ENCODE measurements around the gene FTO. TPM values are rescaled to one million over a fixed set of nuclear protein-coding genes. Genes with fewer than 3 reads are reported as not detected.

Gene FTO
- total RNA-seq, 1 experiment from 2014 or later: 78.3 TPM

DNA sequence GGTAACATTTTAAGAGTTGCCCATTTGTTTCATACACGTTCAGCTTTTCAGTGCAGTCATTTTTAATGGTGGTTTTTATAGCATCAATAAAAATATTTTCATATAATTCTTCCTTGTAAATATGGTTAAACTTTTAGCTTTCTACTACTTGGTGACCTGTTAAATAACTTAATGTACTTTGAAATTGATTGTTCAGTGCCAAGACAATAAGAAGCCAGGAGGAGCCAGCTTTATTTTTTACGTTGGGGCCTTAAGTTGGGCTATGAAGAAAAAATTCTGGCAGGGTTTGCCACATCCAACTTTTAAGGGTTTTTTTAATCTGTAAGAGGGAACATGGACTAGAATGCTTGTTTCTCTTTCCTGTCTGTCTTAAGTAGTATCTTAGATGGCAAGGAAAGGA is 284.2 kb downstream of the FTO start:
- peaks cover 9% of the 10 kb centered on the region for H3K4me1 ChIP-seq
- TF ChIP-seq, protein P1, sequence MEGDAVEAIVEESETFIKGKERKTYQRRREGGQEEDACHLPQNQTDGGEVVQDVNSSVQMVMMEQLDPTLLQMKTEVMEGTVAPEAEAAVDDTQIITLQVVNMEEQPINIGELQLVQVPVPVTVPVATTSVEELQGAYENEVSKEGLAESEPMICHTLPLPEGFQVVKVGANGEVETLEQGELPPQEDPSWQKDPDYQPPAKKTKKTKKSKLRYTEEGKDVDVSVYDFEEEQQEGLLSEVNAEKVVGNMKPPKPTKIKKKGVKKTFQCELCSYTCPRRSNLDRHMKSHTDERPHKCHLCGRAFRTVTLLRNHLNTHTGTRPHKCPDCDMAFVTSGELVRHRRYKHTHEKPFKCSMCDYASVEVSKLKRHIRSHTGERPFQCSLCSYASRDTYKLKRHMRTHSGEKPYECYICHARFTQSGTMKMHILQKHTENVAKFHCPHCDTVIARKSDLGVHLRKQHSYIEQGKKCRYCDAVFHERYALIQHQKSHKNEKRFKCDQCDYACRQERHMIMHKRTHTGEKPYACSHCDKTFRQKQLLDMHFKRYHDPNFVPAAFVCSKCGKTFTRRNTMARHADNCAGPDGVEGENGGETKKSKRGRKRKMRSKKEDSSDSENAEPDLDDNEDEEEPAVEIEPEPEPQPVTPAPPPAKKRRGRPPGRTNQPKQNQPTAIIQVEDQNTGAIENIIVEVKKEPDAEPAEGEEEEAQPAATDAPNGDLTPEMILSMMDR (IDR thresholded peaks at IDR 0.05; ENCODE audit: insufficient read depth in 1 of 2, low read depth in 1 of 2, low read length in 1 of 2, severe bottlenecking in 1 of 2, unreplicated experiment in 1 of 2): no peak
- ChIA-PET CTCF (no interaction called here), POLR2A (no interaction called here)
- Mint-ChIP-seq H3K9me3 (ENCODE audit: unreplicated experiment) (no peaks in the 10 kb centered on the region), H3K27ac (ENCODE audit: unreplicated experiment) (no peak overlapping the region), H3K27me3 (ENCODE audit: insufficient read depth, unreplicated experiment) (no peaks in the 10 kb centered on the region), H3K36me3 (ENCODE audit: insufficient read depth, unreplicated experiment) (no peaks in the 10 kb centered on the region), H3K4me3 (ENCODE audit: unreplicated experiment) (no peak overlapping the region), H3K4me1 (ENCODE audit: low read depth, unreplicated experiment) (no peaks in the 10 kb centered on the region)
- H3K27me3 ChIP-seq (replicated peaks; ENCODE audit: control insufficient read depth, insufficient read depth, low read length): no peaks in the 10 kb centered on the region
- H3K4me3 ChIP-seq (ENCODE audit: low read depth, low read length): no peak overlapping the region
- no peak for DNase-seq
- no peaks in the 10 kb centered on the region for H3K36me3 ChIP-seq (ENCODE audit: control insufficient read depth, insufficient read depth, low read length)
- intact Hi-C loops (cut with micrococcal nuclease; ENCODE audit: unreplicated experiment): no loop called here
- no peaks in the 10 kb centered on the region for H3K9me3 ChIP-seq
- no TSS peak for BruUV-seq (replicated peaks)

DNA sequence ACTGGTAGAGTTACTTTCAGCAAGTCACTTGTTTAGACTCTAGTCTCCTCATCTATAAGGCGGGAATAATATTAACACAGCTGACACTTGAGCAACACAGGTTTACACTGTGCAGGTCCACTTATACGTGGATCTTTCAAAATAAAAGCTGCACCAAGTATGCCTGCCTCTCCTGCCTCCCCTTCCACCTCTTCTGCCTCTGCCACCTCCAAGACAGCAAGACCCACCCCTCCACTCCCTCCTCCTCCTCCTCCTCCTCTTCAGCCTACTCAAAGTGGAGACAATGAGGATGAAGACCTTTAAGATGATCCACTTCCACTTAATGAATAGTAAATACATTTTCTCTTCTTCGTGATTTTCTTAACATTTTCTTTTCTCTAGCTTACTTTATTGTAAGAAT is 285.6 kb downstream of the FTO start:
- H3K36me3 ChIP-seq (ENCODE audit: control insufficient read depth, insufficient read depth, low read length): no peaks in the 10 kb centered on the region
- ChIA-PET CTCF (no interaction called here), POLR2A (no interaction called here)
- H3K9me3 ChIP-seq: no peaks in the 10 kb centered on the region
- Mint-ChIP-seq H3K27me3 (ENCODE audit: insufficient read depth, unreplicated experiment) (no peaks in the 10 kb centered on the region), H3K36me3 (ENCODE audit: insufficient read depth, unreplicated experiment) (no peaks in the 10 kb centered on the region), H3K27ac (ENCODE audit: unreplicated experiment) (no peak overlapping the region), H3K9me3 (ENCODE audit: unreplicated experiment) (no peaks in the 10 kb centered on the region), H3K4me3 (ENCODE audit: unreplicated experiment) (no peak overlapping the region), H3K4me1 (ENCODE audit: low read depth, unreplicated experiment) (no peaks in the 10 kb centered on the region)
- no TSS peak for BruUV-seq (replicated peaks)
- no peak overlapping the region for H3K4me3 ChIP-seq (ENCODE audit: low read depth, low read length)
- intact Hi-C loops (cut with micrococcal nuclease; ENCODE audit: unreplicated experiment): no loop called here
- DNase-seq: no peak
- H3K4me1 ChIP-seq: peaks cover 9% of the 10 kb centered on the region
- H3K27me3 ChIP-seq (replicated peaks; ENCODE audit: control insufficient read depth, insufficient read depth, low read length): no peaks in the 10 kb centered on the region
- TF ChIP-seq, protein P1 (IDR thresholded peaks at IDR 0.05; ENCODE audit: insufficient read depth in 1 of 2, low read depth in 1 of 2, low read length in 1 of 2, severe bottlenecking in 1 of 2, unreplicated experiment in 1 of 2): no peak

DNA sequence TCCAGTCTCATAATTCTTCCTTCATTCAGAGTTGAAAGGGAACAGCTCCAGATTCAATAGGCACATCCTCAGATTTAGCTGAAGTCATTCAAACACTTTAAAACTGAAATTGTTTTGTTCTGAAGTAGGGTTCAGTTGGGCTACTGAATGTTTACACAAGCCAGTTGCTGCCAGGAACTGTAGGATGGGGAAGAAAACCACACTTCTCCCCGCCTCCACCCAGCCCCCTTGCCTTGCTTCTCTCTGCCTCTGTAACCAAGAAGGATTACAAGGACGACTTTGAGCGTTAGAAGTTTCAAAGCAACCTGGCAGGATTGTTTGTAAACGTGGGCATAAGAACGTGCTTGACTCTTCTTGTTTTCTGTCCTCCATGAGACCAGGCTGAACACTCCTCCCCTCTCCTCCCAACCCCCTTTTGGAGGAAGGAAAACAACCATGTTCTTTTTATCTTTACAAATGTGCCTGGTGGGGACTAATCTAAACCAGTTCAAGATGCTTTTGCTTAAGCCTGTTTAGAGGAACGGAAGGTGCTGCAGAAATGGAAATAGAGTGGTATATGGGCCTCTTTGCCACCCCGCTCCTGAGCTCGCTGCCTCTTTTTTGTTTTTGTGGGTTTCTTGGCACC is 287.9 kb downstream of the FTO start:
- Histone ChIP-seq H3K27me3 (replicated peaks; ENCODE audit: control insufficient read depth, insufficient read depth, low read length) (no peaks in the 10 kb centered on the region), H3K9me3 (no peaks in the 10 kb centered on the region), H3K4me1 (no peaks in the 10 kb centered on the region), H3K36me3 (ENCODE audit: control insufficient read depth, insufficient read depth, low read length) (no peaks in the 10 kb centered on the region), H3K4me3 (ENCODE audit: low read depth, low read length) (no peak overlapping the region)
- Mint-ChIP-seq H3K27ac (ENCODE audit: unreplicated experiment) (no peak overlapping the region), H3K4me1 (ENCODE audit: low read depth, unreplicated experiment) (no peaks in the 10 kb centered on the region), H3K4me3 (ENCODE audit: unreplicated experiment) (no peak overlapping the region), H3K9me3 (ENCODE audit: unreplicated experiment) (peaks cover 6% of the 10 kb centered on the region), H3K36me3 (ENCODE audit: insufficient read depth, unreplicated experiment) (no peaks in the 10 kb centered on the region), H3K27me3 (ENCODE audit: insufficient read depth, unreplicated experiment) (no peaks in the 10 kb centered on the region)
- intact Hi-C loops (cut with micrococcal nuclease; ENCODE audit: unreplicated experiment): no loop called here
- DNase-seq: no peak
- BruUV-seq (replicated peaks): no TSS peak
- ChIA-PET CTCF (no interaction called here), POLR2A (no interaction called here)
- TF ChIP-seq, protein P1 (IDR thresholded peaks at IDR 0.05; ENCODE audit: insufficient read depth in 1 of 2, low read depth in 1 of 2, low read length in 1 of 2, severe bottlenecking in 1 of 2, unreplicated experiment in 1 of 2): no peak
